AG09309 (cell line): ENCODE data around the gene BLOC1S5.

Source experiments
- DNase-seq: peaks from one replicate; pipeline ENCODE4 v3.0.0-alpha.2; 2010; ENCODE audit warnings: low read depth
- H3K4me3 ChIP-seq: 2 replicates; pipeline ENCODE4 v1.5.1; 2011; ENCODE audit warnings: mild to moderate bottlenecking, low read depth, low read length, moderate library complexity; ENCODE audit not compliant: control insufficient read depth
- TF ChIP-seq, protein P1 (sequence below): IDR thresholded peaks from 2 replicates; pipeline ENCODE4 v1.5.1; 2011; ENCODE audit warnings: mild to moderate bottlenecking, low read depth, low read length, inconsistent platforms; ENCODE audit not compliant: insufficient read depth, control insufficient read depth; ENCODE audit errors: missing control alignments

The BLOC1S5 gene

DNA sequence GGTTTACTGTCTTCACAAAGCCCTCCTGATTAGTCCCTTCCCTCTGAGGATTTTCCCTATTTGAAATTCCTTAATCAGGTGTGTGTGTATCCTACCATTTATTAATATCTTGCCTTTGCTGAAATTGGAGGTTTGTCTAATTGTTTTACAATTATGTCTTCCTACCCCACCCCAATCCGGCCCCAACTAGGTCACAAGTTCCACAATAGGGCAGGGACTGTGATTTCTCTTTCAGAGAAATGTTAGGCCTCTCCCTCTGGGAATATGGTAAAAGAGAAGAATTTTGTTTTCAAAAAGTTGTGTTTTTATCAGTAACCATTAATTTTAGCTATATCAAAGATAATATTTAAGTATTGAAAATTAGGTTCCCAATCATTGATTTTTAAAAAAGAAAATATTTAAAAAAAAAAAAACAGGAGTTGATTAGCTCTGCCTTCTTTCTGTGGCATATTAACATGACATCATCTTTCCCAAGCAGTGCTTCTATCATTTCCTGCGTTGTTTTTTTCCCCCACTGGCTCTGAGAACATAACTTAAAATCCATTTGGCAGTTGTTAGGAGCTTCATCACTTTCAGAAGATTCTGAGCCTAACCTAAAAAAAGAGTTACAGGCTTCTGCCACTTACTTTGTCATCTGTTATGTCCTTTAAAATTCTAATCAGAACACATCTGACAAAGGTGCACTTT lies 36.1 kb downstream of the BLOC1S5 start:
- TF ChIP-seq, protein P1, sequence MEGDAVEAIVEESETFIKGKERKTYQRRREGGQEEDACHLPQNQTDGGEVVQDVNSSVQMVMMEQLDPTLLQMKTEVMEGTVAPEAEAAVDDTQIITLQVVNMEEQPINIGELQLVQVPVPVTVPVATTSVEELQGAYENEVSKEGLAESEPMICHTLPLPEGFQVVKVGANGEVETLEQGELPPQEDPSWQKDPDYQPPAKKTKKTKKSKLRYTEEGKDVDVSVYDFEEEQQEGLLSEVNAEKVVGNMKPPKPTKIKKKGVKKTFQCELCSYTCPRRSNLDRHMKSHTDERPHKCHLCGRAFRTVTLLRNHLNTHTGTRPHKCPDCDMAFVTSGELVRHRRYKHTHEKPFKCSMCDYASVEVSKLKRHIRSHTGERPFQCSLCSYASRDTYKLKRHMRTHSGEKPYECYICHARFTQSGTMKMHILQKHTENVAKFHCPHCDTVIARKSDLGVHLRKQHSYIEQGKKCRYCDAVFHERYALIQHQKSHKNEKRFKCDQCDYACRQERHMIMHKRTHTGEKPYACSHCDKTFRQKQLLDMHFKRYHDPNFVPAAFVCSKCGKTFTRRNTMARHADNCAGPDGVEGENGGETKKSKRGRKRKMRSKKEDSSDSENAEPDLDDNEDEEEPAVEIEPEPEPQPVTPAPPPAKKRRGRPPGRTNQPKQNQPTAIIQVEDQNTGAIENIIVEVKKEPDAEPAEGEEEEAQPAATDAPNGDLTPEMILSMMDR: no peak
- H3K4me3 ChIP-seq: no peak overlapping the region
- DNase-seq: no peak

DNA sequence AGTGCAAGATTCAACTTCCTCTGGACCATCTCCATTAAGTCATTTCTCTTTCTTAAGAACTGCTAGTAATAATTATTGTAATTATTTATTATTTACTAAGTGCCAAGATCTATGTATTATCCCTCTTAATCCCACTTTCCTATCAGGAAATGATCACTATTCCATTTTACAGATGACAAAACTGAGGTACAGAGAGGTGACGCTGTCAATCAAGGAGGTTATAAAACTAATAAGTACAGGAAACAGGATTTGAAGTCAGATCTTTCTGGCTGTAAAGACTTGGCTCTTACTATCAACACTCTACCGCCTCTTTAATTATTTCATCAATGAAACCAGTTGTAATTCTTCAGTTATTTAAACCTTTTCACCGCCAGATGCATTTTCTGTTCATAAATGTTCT lies 37.4 kb downstream of the BLOC1S5 start:
- no peak overlapping the region for H3K4me3 ChIP-seq
- DNase-seq: no peak
- TF ChIP-seq, protein P1: no peak

DNA sequence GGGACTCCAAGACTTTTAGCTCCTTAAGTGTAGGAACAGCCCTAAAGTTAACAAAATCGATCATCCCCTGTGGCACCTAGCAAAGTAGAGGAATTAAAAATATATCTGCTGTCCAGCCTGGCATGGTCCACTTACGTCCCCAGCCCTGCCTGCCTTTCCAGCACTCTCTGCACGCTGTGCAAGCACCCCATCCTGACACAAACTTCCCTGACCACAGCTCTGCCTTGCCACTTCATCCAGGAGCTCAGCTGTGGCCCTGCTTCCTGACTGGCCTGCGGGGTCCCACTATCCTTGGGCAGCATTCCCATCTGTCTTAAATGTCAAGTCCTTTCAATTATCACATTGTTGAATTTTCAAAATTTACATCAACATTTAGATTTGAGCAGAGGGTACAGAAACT lies 39.0 kb downstream of the BLOC1S5 start:
- no peak for DNase-seq
- TF ChIP-seq, protein P1: no peak
- H3K4me3 ChIP-seq: no peak overlapping the region

DNA sequence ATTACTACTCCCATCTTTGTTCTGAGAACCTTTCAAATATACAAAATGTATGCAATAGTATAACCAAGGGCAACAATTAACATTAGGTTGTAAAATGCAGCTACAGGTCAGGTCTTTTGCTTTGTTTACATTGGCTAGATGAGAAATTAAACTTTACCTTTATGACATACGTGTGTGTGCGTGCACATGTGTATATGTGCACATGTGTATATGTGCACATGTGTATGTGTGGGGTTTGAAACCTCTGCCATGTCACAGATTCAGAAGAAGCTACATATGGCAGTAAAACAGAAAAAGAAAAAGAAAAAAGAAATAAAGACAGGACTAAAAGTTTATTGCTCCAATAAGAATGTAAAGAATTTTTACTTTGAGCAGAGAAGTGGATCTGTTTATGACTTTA lies 40.6 kb downstream of the BLOC1S5 start:
- TF ChIP-seq, protein P1: no peak
- no peak for DNase-seq
- no peak overlapping the region for H3K4me3 ChIP-seq

DNA sequence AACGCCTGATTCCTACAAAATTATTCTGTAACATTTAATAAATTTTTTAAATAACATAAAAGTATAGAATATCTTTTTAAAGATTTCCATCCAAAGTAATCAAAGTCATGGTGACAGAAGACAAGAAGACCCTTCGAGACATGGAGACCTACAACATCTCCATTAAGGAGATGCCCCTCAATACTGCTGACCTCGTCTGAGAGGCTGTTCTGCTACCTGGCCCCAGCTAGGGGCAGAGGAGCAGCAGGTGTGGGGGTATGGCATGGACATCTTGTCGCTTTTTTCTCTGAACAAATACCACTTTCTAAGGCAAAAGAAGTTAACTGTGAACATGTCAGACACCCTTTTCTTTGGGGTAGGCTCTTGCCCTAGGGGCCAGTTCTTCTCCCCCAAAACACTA lies 44.1 kb downstream of the BLOC1S5 start:
- TF ChIP-seq, protein P1: no peak
- DNase-seq: no peak
- H3K4me3 ChIP-seq: no peak overlapping the region

DNA sequence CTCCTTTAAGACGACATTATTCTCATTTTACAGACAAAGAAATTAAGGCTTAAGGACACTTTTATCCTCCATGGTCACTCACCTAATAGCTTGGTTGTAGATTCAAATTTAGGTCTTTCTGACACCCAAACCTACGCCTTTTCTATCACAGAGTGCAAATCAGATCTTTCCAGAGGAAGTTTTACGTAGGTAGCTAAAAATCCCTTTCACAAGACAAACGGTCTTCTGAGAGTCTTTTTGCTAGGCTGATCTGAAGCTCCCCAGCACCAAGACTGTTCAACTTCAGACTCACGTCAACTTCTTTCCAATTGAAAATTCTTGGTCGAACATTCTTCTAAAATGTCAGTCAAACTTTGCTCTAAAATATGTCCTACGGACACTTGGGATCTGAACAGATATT lies 46.5 kb downstream of the BLOC1S5 start:
- no peak for DNase-seq
- TF ChIP-seq, protein P1: no peak
- H3K4me3 ChIP-seq: no peak overlapping the region
